Activated naive CD8-positive, alpha-beta T cell treated with anti-CD3 and anti-CD28 coated beads for 36 hours (primary cell): ENCODE data around the gene LINC00632. TPM values are rescaled to one million over a fixed set of nuclear protein-coding genes. Genes with fewer than 3 reads are reported as not detected.

Source experiments
- DNase-seq: peaks from one replicate; pipeline ENCODE4 v3.0.0; 2021
- H3K27ac Mint-ChIP-seq: one replicate; pipeline ENCODE4 v1.8.0; 2022; ENCODE audit warnings: mild to moderate bottlenecking, moderate library complexity, mixed read lengths
- H3K27me3 Mint-ChIP-seq: one replicate; pipeline ENCODE4 v1.8.0; 2022; ENCODE audit warnings: mild to moderate bottlenecking, mixed read lengths
- H3K36me3 Mint-ChIP-seq: one replicate; pipeline ENCODE4 v1.8.0; 2021; ENCODE audit warnings: mild to moderate bottlenecking, mixed read lengths
- H3K4me1 Mint-ChIP-seq: one replicate; pipeline ENCODE4 v1.8.0; 2021; ENCODE audit warnings: mixed read lengths
- H3K4me3 Mint-ChIP-seq: one replicate; pipeline ENCODE4 v1.8.0; 2022; ENCODE audit warnings: mild to moderate bottlenecking, moderate library complexity, mixed read lengths
- H3K9me3 Mint-ChIP-seq: one replicate; pipeline ENCODE4 v1.8.0; 2022; ENCODE audit warnings: mixed read lengths
- total RNA-seq, 2 experiments: library from RNA; stranded (reverse); gene quantifications; one replicate each; pipeline ENCODE4 v1.2.3, GENCODE V29; 2021

Gene LINC00632
- total RNA-seq, 2 experiments from 2014 or later = 0.02 TPM; not detected in 1

DNA sequence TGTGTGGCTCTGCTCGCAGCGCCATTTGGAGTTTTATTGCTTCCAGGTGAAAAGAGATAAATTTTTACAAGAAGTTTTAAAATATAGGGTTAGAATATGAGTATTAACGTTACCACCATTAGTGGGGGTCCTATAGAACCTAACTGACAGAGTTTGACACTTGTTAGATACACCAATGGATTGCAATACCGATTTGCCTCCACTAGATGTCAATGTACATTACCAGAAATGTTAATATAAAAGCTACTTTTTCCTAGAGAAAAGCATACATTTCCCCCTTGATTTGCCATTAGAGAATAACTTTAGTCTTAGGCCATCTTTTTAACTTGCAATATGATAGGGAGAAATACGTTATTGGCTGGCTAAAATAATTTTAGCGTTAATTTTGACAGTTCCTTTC, 108.4 kb downstream of the LINC00632 start:
- Mint-ChIP-seq H3K36me3 (no peaks in the 10 kb centered on the region), H3K27me3 (no peaks in the 10 kb centered on the region), H3K27ac (no peak overlapping the region), H3K4me1 (no peaks in the 10 kb centered on the region), H3K4me3 (no peak overlapping the region), H3K9me3 (no peaks in the 10 kb centered on the region)
- no peak for DNase-seq

DNA sequence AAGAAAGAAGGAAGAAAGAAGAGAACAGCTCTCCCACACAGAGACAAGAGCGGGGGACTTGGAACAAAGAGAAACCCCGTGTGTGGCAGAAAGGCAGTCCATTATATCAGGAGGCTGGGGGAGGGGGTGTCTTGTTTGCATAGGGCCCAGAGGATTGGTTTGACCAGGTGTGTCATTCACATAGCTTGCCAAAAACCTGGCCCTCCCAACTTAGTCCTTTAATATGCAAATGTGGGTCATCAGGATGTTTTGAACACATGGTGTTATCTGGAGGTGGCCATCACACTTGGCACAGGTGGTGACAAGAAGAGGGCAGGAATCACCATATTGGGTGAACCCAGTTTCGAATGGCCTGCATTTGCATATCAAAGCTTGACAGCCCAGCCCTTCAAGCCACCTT, 111.7 kb downstream of the LINC00632 start:
- H3K4me1 Mint-ChIP-seq = no peaks in the 10 kb centered on the region
- no peak for DNase-seq
- H3K27ac Mint-ChIP-seq = no peak overlapping the region
- H3K36me3 Mint-ChIP-seq = no peaks in the 10 kb centered on the region
- no peaks in the 10 kb centered on the region for H3K27me3 Mint-ChIP-seq
- no peaks in the 10 kb centered on the region for H3K9me3 Mint-ChIP-seq
- no peak overlapping the region for H3K4me3 Mint-ChIP-seq

DNA sequence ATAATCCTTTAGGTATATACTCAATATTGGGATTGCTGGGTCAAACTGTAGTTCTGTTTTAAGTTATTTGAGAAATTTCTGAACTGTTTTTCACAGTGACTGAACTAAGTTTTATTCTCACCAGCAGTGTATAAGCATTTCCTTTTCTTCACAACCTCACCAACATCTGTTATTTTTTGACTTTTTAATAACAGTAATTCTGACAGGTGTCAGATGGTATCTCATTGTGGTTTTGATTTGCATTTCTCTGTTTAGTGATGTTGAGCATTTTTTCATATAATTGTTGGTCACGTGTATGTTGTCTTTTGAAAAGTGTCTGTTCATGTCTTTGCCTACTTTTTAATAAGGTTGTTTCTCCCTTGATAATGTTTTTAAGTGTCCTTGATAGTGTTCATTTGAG, 112.6 kb downstream of the LINC00632 start:
- H3K27me3 Mint-ChIP-seq = no peaks in the 10 kb centered on the region
- H3K27ac Mint-ChIP-seq = no peak overlapping the region
- no peak for DNase-seq
- no peak overlapping the region for H3K4me3 Mint-ChIP-seq
- no peaks in the 10 kb centered on the region for H3K9me3 Mint-ChIP-seq
- H3K36me3 Mint-ChIP-seq = no peaks in the 10 kb centered on the region
- H3K4me1 Mint-ChIP-seq = no peaks in the 10 kb centered on the region

DNA sequence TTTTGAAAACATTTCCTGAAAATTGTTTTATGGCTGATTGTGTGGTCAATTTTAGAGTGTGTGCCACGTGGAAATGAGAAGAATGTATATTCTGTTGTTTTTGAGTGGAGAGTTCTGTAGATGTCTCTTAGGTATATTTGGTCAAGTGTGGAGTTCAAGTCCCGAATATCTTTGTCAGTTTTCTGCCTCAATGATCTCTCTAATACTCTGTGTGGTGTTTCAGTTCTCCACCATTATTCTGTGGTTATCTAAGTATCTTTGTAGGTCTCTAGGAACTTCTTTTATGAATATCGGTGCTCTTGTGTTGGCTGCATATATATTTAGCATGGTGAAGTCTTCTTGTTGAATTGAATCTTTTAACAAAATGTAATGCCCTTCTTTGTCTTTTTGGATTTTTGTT, 113.3 kb downstream of the LINC00632 start:
- H3K4me1 Mint-ChIP-seq = no peaks in the 10 kb centered on the region
- H3K36me3 Mint-ChIP-seq = no peaks in the 10 kb centered on the region
- H3K27ac Mint-ChIP-seq = no peak overlapping the region
- no peak for DNase-seq
- H3K27me3 Mint-ChIP-seq = no peaks in the 10 kb centered on the region
- H3K9me3 Mint-ChIP-seq = no peaks in the 10 kb centered on the region
- no peak overlapping the region for H3K4me3 Mint-ChIP-seq

DNA sequence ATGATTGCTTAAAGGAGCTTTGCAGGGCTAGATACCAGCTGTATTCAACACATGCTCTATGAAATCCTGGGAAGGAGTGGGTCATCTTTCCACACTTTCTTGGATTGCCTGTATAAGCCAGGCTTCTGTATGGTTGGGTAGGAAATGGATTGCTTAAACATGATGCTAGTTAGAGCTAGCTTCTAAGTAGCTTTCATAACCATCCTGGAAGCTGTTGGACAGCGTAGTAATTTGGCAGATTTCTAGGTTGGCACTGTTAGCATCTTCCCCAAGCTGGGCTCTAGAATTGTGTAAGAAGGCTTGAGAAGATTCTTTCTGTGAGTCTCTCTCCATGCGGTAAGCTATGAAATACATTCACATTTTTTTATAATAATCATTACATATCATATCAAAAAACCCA, 127.3 kb downstream of the LINC00632 start:
- no peaks in the 10 kb centered on the region for H3K4me1 Mint-ChIP-seq
- H3K27me3 Mint-ChIP-seq = no peaks in the 10 kb centered on the region
- no peak overlapping the region for H3K27ac Mint-ChIP-seq
- no peak for DNase-seq
- H3K4me3 Mint-ChIP-seq = no peak overlapping the region
- no peaks in the 10 kb centered on the region for H3K36me3 Mint-ChIP-seq
- peaks cover 1% of the 10 kb centered on the region for H3K9me3 Mint-ChIP-seq

Other genes with a start within 250 kb of the LINC00632 start
- not detected for gene SOX3, start 204.7 kb upstream of the LINC00632 start, total RNA-seq